ENCODE results near the gene SORD. TPM values are rescaled to one million over a fixed set of nuclear protein-coding genes. Genes with fewer than 3 reads are reported as not detected.
A peak's percentile ranks its signal among the peaks of the same experiment; 100 is the strongest.

Gene SORD
- total RNA-seq, 1 donor from 2014 or later: 36.7 TPM

GRCh38 chr15:45087513-45087912, 64.5 kb downstream of the SORD start:
- H3K36me3 ChIP-seq: no peaks in the 10 kb centered on the region
- H3K9me3 ChIP-seq (ENCODE audit: low read depth): no peaks in the 10 kb centered on the region
- no peak overlapping the region for H2AFZ ChIP-seq (replicated peaks)
- H3K9me3 Mint-ChIP-seq: no peaks in the 10 kb centered on the region
- H3K79me2 ChIP-seq (ENCODE audit: low read depth): no peaks in the 10 kb centered on the region
- no peaks in the 10 kb centered on the region for H3K36me3 Mint-ChIP-seq
- DNase-seq (ENCODE audit: low spot score): no peak
- H3K4me1 Mint-ChIP-seq: no peaks in the 10 kb centered on the region
- H3K4me1 ChIP-seq: no peaks in the 10 kb centered on the region
- peaks cover 12% of the 10 kb centered on the region for H3K27me3 ChIP-seq
- no peaks in the 10 kb centered on the region for H3F3A ChIP-seq (ENCODE audit: low read depth)
- H3K4me3 Mint-ChIP-seq: no peak overlapping the region
- H3K27me3 Mint-ChIP-seq (ENCODE audit: insufficient read depth, low read depth): peaks cover 2% of the 10 kb centered on the region
- no peak for TF ChIP-seq EZH2 (IDR thresholded peaks at IDR 0.05)
- no peak for TF ChIP-seq EZH2phosphoT487 (IDR thresholded peaks at IDR 0.05)
- TF ChIP-seq CTCF (IDR thresholded peaks at IDR 0.05): peak; percentile 4
- H3K4me2 ChIP-seq: no peak overlapping the region
- H3K9ac ChIP-seq: no peak overlapping the region
- H4K20me1 ChIP-seq (ENCODE audit: low read depth): no peaks in the 10 kb centered on the region
- H3K4me3 ChIP-seq: no peak overlapping the region
- H3K27ac Mint-ChIP-seq: no peak overlapping the region
- no peak overlapping the region for H3K27ac ChIP-seq

GRCh38 chr15:45088801-45089711, 66.1 kb downstream of the SORD start:
- Mint-ChIP-seq H3K27ac (no peak overlapping the region), H3K4me1 (no peaks in the 10 kb centered on the region), H3K4me3 (no peak overlapping the region), H3K27me3 (ENCODE audit: insufficient read depth, low read depth) (peaks cover 6% of the 10 kb centered on the region), H3K9me3 (no peaks in the 10 kb centered on the region), H3K36me3 (no peaks in the 10 kb centered on the region)
- DNase-seq (ENCODE audit: low spot score): no peak
- Histone ChIP-seq H3K9ac (no peak overlapping the region), H3F3A (ENCODE audit: low read depth) (no peaks in the 10 kb centered on the region), H3K36me3 (no peaks in the 10 kb centered on the region), H3K4me1 (no peaks in the 10 kb centered on the region), H3K27ac (no peak overlapping the region), H3K4me3 (no peak overlapping the region), H3K27me3 (peaks cover 12% of the 10 kb centered on the region), H3K4me2 (no peak overlapping the region), H3K9me3 (ENCODE audit: low read depth) (no peaks in the 10 kb centered on the region), H2AFZ (replicated peaks) (no peak overlapping the region), H3K79me2 (ENCODE audit: low read depth) (no peaks in the 10 kb centered on the region), H4K20me1 (ENCODE audit: low read depth) (no peaks in the 10 kb centered on the region)
- TF ChIP-seq EZH2phosphoT487 (IDR thresholded peaks at IDR 0.05) (no peak), EZH2 (IDR thresholded peaks at IDR 0.05) (no peak), CTCF (IDR thresholded peaks at IDR 0.05) (no peak)

GRCh38 chr15:45089712-45090373, 66.8 kb downstream of the SORD start:
- Histone ChIP-seq H3K27ac (no peak overlapping the region), H3K9me3 (ENCODE audit: low read depth) (no peaks in the 10 kb centered on the region), H3F3A (ENCODE audit: low read depth) (no peaks in the 10 kb centered on the region), H3K4me3 (no peak overlapping the region), H2AFZ (replicated peaks) (no peak overlapping the region), H3K4me2 (no peak overlapping the region), H3K4me1 (no peaks in the 10 kb centered on the region), H3K27me3 (peaks cover 12% of the 10 kb centered on the region), H3K79me2 (ENCODE audit: low read depth) (no peaks in the 10 kb centered on the region), H3K36me3 (no peaks in the 10 kb centered on the region), H3K9ac (no peak overlapping the region), H4K20me1 (ENCODE audit: low read depth) (no peaks in the 10 kb centered on the region)
- H3K36me3 Mint-ChIP-seq: no peaks in the 10 kb centered on the region
- DNase-seq (ENCODE audit: low spot score): no peak
- H3K27ac Mint-ChIP-seq: no peak overlapping the region
- no peak overlapping the region for H3K4me3 Mint-ChIP-seq
- H3K27me3 Mint-ChIP-seq (ENCODE audit: insufficient read depth, low read depth): peaks cover 8% of the 10 kb centered on the region
- TF ChIP-seq CTCF (IDR thresholded peaks at IDR 0.05) (no peak), EZH2phosphoT487 (IDR thresholded peaks at IDR 0.05) (no peak), EZH2 (IDR thresholded peaks at IDR 0.05) (no peak)
- H3K4me1 Mint-ChIP-seq: no peaks in the 10 kb centered on the region
- H3K9me3 Mint-ChIP-seq: no peaks in the 10 kb centered on the region
